Measurements from ENCODE around the gene LUC7L3.

GRCh38 chr17:50774225-50774803 lies 54.9 kb downstream of the LUC7L3 start:
- no peak for TF ChIP-seq EZH2 (optimal IDR thresholded peaks at IDR 0.05; ENCODE audit: low read depth, low read length)
- TF ChIP-seq CTCF (IDR thresholded peaks at IDR 0.05; ENCODE audit: low read length): no peak
- no peak for TF ChIP-seq EZH2phosphoT487 (IDR thresholded peaks at IDR 0.05; ENCODE audit: low read length)

Data from MM.1S (cell line).